Bronchial epithelial cell (primary cell): ENCODE results near the gene RPL15. TPM values are rescaled to one million over a fixed set of nuclear protein-coding genes. Genes with fewer than 3 reads are reported as not detected.

ENCODE experiments used
- DNase-seq: peaks from one replicate; pipeline ENCODE4 v3.0.0-alpha.2; 2010; ENCODE audit warnings: low read depth
- FAIRE-seq: peaks from 2 replicates; lab custom pipeline; 2011; peaks lifted over from hg19 to GRCh38; lab: Jason Lieb, UNC
- H3K27me3 ChIP-seq: 2 replicates; pipeline ENCODE4 v1.5.1; 2011; ENCODE audit warnings: low read length; ENCODE audit not compliant: control insufficient read depth, insufficient read depth
- H3K36me3 ChIP-seq: 2 replicates; pipeline ENCODE4 v1.5.1; 2011; ENCODE audit warnings: low read length; ENCODE audit not compliant: control insufficient read depth, insufficient read depth
- H3K4me3 ChIP-seq: 2 replicates; pipeline ENCODE4 v1.5.1; 2011; ENCODE audit warnings: mild to moderate bottlenecking, low read depth, low read length, control low read depth
- CTCF ChIP-seq: IDR thresholded peaks from 2 replicates; pipeline ENCODE4 v1.5.1; 2011; ENCODE audit warnings: mild to moderate bottlenecking, moderate library complexity, low read length, control low read depth, inconsistent platforms; ENCODE audit not compliant: insufficient read depth, severe bottlenecking
- total RNA-seq: library from RNA; depleted of rRNA; stranded (reverse); fragments of >200 nt; gene quantifications from 2 replicates; pipeline ENCODE4 v1.2.1, GENCODE V29; 2014

The RPL15 gene
- total RNA-seq, 1 donor from 2014 or later = 4,496 TPM

- no peak for TF ChIP-seq CTCF
- DNase-seq (no peak), FAIRE-seq (no peak)
- Histone ChIP-seq H3K36me3 (peaks cover 3% of the 10 kb centered on the region), H3K27me3 (no peaks in the 10 kb centered on the region), H3K4me3 (no peak overlapping the region)
These were observed 45.0 kb downstream of the RPL15 start for GRCh38 chr3:23961913-23962312.

GRCh38 chr3:23964537-23965235, 47.8 kb downstream of the RPL15 start:
- TF ChIP-seq CTCF = no peak
- no peak for FAIRE-seq
- no peak overlapping the region for H3K4me3 ChIP-seq
- H3K36me3 ChIP-seq = peaks cover 3% of the 10 kb centered on the region
- no peaks in the 10 kb centered on the region for H3K27me3 ChIP-seq
- DNase-seq = no peak

- Histone ChIP-seq H3K36me3 (peaks cover 3% of the 10 kb centered on the region), H3K4me3 (no peak overlapping the region), H3K27me3 (no peaks in the 10 kb centered on the region)
- FAIRE-seq (no peak), DNase-seq (no peak)
- TF ChIP-seq CTCF = no peak
These were observed 49.4 kb downstream of the RPL15 start for GRCh38 chr3:23966328-23966727.

- FAIRE-seq (no peak), DNase-seq (peak; percentile 91)
- no peak for TF ChIP-seq CTCF
- H3K27me3 ChIP-seq = no peaks in the 10 kb centered on the region
- H3K4me3 ChIP-seq = no peak overlapping the region
- no peaks in the 10 kb centered on the region for H3K36me3 ChIP-seq
These were observed 51.7 kb downstream of the RPL15 start for GRCh38 chr3:23968463-23969184.

GRCh38 chr3:23969393-23969792, 52.5 kb downstream of the RPL15 start:
- no peak for TF ChIP-seq CTCF
- no peak for FAIRE-seq
- H3K36me3 ChIP-seq = no peaks in the 10 kb centered on the region

More at GRCh38 chr3:23969393-23969792, 52.5 kb downstream of the RPL15 start:
- no peaks in the 10 kb centered on the region for H3K27me3 ChIP-seq
- DNase-seq = no peak
- no peak overlapping the region for H3K4me3 ChIP-seq

Other genes starting within 250 kb of the RPL15 start
- 85.4 and 124 TPM in 2 replicates for gene UBE2E1, start 111.2 kb upstream of the RPL15 start, total RNA-seq
- 11.8 and 13.2 TPM in 2 replicates for gene NKIRAS1, start 142 bp upstream of the RPL15 start, total RNA-seq
- 24.6 and 34.0 TPM in 2 replicates for gene NR1D2, start 28.2 kb downstream of the RPL15 start, total RNA-seq